GM12864 (cell line): Measurements from ENCODE around the gene FAR1.
"Not testable (repeated sequence)": the region's sequence is repeated elsewhere in the genome, so short reads cannot be mapped to it uniquely, and the experiment has no call there.

ENCODE experiments used
- DNase-seq: peaks from one replicate; pipeline ENCODE4 v3.0.0-alpha.2; 2011; ENCODE audit warnings: low read depth
- H3K4me3 ChIP-seq: 2 replicates; pipeline ENCODE4 v1.5.1; 2011; ENCODE audit warnings: mild to moderate bottlenecking, low read depth, low read length, control low read depth
- TF ChIP-seq, protein P1 (sequence below): IDR thresholded peaks from 2 replicates; pipeline ENCODE4 v1.5.1; 2011; ENCODE audit warnings: low read depth, mild to moderate bottlenecking, moderate library complexity, low read length, control low read depth, inconsistent platforms; ENCODE audit errors: missing control alignments

FAR1 gene

DNA sequence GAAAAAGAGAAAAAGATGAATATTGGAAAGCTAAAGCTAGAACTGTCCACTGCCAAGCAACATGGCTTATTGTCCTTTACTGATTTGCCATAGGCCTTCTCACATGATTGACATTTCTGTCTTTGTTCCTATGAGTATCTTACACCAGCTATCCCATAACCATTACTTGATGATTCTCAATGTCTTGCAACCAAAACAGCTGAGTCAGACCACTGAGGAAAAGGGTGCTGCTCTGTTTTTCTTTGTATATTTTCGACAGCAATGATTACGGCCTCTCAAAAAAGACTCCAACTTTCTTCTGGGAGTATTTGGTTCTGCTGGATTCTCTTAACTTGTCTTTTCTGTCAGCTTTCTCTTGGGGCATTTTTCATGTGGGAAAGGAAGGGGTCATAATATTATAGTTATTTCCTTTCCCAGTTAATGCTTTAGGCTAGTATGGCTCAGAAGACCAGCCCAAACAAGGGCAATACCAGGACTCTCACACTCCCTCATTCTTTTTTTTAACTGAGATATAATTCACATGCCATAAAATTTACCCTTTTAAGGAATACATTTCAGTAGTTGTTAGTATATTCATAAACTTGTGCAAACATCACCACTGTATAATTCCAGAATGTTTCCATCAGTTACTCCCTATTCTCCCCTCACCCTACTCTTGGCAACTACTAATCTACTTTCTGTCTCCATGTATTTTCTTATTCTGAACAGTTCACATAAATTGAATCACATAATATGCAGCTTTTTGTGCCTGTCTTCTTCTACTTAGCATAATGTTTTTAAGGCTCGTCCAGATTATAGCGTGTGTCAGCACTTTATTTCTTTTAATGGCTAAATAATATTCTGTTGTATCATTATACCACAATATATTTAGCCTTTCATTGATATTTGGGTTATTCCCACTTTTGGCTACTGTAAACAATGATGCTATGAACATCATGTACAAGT, 31.1 kb upstream of the FAR1 start:
- TF ChIP-seq, protein P1, sequence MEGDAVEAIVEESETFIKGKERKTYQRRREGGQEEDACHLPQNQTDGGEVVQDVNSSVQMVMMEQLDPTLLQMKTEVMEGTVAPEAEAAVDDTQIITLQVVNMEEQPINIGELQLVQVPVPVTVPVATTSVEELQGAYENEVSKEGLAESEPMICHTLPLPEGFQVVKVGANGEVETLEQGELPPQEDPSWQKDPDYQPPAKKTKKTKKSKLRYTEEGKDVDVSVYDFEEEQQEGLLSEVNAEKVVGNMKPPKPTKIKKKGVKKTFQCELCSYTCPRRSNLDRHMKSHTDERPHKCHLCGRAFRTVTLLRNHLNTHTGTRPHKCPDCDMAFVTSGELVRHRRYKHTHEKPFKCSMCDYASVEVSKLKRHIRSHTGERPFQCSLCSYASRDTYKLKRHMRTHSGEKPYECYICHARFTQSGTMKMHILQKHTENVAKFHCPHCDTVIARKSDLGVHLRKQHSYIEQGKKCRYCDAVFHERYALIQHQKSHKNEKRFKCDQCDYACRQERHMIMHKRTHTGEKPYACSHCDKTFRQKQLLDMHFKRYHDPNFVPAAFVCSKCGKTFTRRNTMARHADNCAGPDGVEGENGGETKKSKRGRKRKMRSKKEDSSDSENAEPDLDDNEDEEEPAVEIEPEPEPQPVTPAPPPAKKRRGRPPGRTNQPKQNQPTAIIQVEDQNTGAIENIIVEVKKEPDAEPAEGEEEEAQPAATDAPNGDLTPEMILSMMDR: no peak
- DNase-seq: no peak
- H3K4me3 ChIP-seq: no peak overlapping the region

DNA sequence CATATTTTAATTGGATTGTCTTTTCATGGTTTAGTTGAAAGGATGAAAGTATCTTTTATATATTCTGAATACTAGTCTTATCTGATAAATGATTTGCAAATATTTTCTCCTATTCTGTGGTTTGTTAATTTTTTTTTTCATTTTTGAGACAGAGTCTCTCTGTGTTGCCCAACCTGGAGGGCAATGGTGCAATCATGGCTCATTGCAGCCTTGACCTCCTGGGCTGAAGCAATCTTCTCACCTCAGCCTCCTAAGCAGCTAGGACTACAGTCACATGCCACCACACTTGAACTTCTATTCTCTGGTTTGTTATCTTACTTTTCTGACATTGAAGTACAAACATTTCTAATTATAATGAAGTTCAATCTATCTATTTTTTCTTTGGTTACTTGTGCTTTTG, 30.0 kb upstream of the FAR1 start:
- DNase-seq: no peak

DNA sequence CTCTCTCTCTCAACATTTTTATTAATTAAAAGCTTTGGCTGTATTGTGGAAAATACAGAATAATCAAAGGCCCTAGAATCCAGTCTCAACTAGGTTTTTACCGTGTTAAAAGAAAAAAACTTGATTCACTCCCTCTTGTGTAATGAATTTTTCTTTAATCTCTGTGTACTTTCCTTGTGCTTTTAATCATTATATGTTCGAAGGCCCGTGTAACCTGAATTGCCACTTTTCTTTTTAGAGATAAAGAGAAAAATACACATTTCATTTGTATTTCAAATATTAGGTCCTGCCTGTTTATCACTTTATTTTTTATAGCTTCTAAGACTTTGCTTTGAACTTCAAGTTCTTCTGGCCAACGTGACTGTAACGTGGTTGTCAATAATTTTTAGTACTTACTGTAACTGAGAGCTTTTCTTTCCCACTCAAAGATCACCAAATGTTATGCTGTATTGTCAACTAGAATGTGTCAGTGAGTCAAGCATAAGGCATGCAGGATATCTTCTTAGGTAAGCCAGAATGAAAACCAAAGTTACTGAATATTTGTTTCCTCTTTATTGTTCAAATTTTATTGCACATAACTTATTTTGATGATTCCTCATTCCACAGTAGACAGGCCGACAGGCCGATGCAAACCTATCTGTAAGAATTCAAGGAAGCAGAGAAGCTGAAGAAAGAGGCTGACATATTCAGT, 23.3 kb upstream of the FAR1 start:
- H3K4me3 ChIP-seq: no peak overlapping the region
- TF ChIP-seq, protein P1: no peak
- no peak for DNase-seq

More for the DNA sequence above, 30.0 kb upstream of the FAR1 start:
- TF ChIP-seq, protein P1: no peak
- H3K4me3 ChIP-seq: no peak overlapping the region

DNA sequence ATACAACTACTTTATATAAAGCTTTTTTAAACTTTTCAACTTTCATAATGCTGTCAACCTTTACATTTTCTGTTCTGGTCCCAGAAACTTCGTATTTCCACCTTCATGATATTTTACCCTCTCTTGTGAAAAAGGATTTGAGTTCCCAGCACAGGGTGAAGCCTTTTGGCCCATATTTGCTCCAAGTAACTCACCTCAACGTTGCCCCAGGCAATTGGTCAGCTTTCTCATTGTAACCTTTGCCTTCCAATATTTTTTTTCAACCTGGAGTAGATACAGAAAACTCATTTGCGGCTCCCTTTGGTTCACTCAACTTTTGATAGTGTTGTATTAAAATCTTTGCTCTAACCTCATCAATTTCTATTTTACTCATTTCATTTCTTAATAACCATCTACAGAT, 21.1 kb upstream of the FAR1 start:
- TF ChIP-seq, protein P1: no peak
- no peak for DNase-seq
- H3K4me3 ChIP-seq: no peak overlapping the region

DNA sequence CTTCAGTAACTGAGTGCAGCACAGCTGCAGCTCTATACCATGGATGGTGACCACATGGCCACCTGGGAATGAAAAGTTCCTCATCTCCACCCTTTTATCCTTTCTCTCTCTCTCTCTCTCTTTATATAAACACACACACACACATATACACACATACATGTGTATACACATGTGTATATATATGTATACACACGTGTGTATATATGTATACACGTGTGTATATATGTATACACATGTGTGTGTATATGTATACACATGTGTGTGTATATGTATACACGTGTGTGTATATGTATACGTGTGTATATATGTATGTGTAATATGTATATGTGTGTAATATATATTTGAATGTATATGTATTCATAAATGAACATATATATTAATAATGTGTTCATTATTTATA, 18.8 kb upstream of the FAR1 start:
- no peak for DNase-seq
- TF ChIP-seq, protein P1: no peak
- H3K4me3 ChIP-seq: no peak overlapping the region

DNA sequence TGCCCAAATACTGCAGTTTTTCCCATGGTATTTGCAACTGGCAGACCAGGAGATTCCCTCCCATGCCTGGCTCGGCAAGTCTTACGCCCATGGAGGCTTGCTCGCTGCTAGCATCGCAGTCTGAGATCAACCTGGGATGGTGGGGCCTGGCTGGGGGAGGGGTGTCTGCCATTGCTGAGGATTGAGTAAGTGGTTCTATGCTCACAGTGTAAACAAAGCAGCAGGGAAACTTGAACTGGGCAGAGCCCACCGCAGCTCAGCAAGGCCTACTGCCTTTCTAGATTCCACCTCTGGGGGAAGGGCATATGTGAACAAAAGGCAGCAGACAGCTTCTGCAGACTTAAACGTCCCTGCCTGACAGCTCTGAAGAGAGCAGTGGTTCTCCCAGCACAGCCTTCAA, 17.0 kb upstream of the FAR1 start:
- DNase-seq, H3K4me3 ChIP-seq: not testable (repeated sequence)

DNA sequence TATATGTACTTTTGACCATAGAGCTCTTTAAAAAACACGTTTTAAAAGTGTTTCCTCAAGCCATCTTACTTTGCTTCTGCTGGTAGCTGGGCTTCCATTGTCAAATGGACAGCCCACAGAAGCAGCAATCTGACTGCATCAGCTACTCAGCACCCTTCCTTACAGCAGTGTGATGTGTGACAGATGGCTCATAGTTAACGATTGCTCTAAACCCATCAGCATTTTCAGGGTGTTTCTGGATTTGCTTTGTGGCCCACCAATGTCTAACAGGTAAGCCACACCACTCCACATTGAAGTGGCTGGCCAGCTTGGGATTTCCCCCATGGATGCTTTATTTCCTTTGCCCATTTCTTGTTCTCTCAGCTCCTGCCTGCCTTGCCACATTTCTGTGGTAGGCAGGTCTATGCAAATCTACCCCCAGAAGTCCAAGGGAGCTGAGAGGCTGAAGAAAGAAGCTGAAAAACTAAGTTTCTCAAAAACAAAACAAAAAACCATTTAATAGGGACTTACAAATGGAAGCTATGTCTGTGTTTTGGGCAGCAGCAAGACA, 7.3 kb upstream of the FAR1 start:
- no peak for DNase-seq
- TF ChIP-seq, protein P1: no peak
- H3K4me3 ChIP-seq: no peak overlapping the region
